Measurements from ENCODE around the gene BANP.
"Not testable (repeated sequence)": the region's sequence is repeated elsewhere in the genome, so short reads cannot be mapped to it uniquely, and the experiment has no call there.

BANP gene

GRCh38 chr16:87950765-87951551 is at the start of gene BANP:
Gene BANP, plus strand, starts transcription at chr16:87951434. Its CDS starts 23,682 bp downstream, at chr16:87975116.
- peak within 1 kb of the TSS; percentile 94 for H3K27ac ChIP-seq (ENCODE audit: low read depth, low read length)
- peaks cover 5% of the 10 kb centered on the region; the same call in 1 of the 2 replicates for H3K4me1 ChIP-seq (ENCODE audit: control insufficient read depth, insufficient read depth, low read length)
- H3K27me3 ChIP-seq (ENCODE audit: control insufficient read depth, insufficient read depth, low read length), result no peaks in the 10 kb centered on the region

GRCh38 chr16:87904963-87905362 is 46.3 kb upstream of the BANP start:
- not testable (repeated sequence) for H3K4me3 ChIP-seq (ENCODE audit: low read depth, low read length); H3K36me3 ChIP-seq (ENCODE audit: control insufficient read depth, insufficient read depth, low read length); H3K27me3 ChIP-seq (ENCODE audit: control insufficient read depth, insufficient read depth, low read length); H3K9me3 ChIP-seq (ENCODE audit: control insufficient read depth, insufficient read depth, low read length); H3K4me1 ChIP-seq (ENCODE audit: control insufficient read depth, insufficient read depth, low read length); H3K27ac ChIP-seq (ENCODE audit: low read depth, low read length); H3K9ac ChIP-seq (ENCODE audit: low read depth, low read length)

More at GRCh38 chr16:87950765-87951551, at the start of gene BANP:
- H3K4me3 ChIP-seq (ENCODE audit: low read depth, low read length), result peak within 1 kb of the TSS; percentile 87
- peaks cover 24% of the 10 kb centered on the region for H3K36me3 ChIP-seq (ENCODE audit: control insufficient read depth, insufficient read depth, low read length)
- peak within 1 kb of the TSS; percentile 97 for H3K9ac ChIP-seq (ENCODE audit: low read depth, low read length)
- no peaks in the 10 kb centered on the region for H3K9me3 ChIP-seq (ENCODE audit: control insufficient read depth, insufficient read depth, low read length)

GRCh38 chr16:87905521-87905920 is 45.7 kb upstream of the BANP start:
- H3K4me1 ChIP-seq (ENCODE audit: control insufficient read depth, insufficient read depth, low read length); H3K9ac ChIP-seq (ENCODE audit: low read depth, low read length); H3K4me3 ChIP-seq (ENCODE audit: low read depth, low read length); H3K27me3 ChIP-seq (ENCODE audit: control insufficient read depth, insufficient read depth, low read length); H3K36me3 ChIP-seq (ENCODE audit: control insufficient read depth, insufficient read depth, low read length); H3K9me3 ChIP-seq (ENCODE audit: control insufficient read depth, insufficient read depth, low read length); H3K27ac ChIP-seq (ENCODE audit: low read depth, low read length): not testable (repeated sequence)

GRCh38 chr16:87908101-87908500 is 43.1 kb upstream of the BANP start:
- H3K9ac ChIP-seq (ENCODE audit: low read depth, low read length); H3K27me3 ChIP-seq (ENCODE audit: control insufficient read depth, insufficient read depth, low read length); H3K27ac ChIP-seq (ENCODE audit: low read depth, low read length); H3K9me3 ChIP-seq (ENCODE audit: control insufficient read depth, insufficient read depth, low read length); H3K4me3 ChIP-seq (ENCODE audit: low read depth, low read length); H3K36me3 ChIP-seq (ENCODE audit: control insufficient read depth, insufficient read depth, low read length); H3K4me1 ChIP-seq (ENCODE audit: control insufficient read depth, insufficient read depth, low read length): not testable (repeated sequence)

GRCh38 chr16:87909203-87909935 is 41.9 kb upstream of the BANP start:
- not testable (repeated sequence) for H3K9ac ChIP-seq (ENCODE audit: low read depth, low read length); H3K27ac ChIP-seq (ENCODE audit: low read depth, low read length); H3K4me3 ChIP-seq (ENCODE audit: low read depth, low read length)

GRCh38 chr16:87911106-87911763 is 40.0 kb upstream of the BANP start:
- not testable (repeated sequence) for H3K27me3 ChIP-seq (ENCODE audit: control insufficient read depth, insufficient read depth, low read length); H3K4me1 ChIP-seq (ENCODE audit: control insufficient read depth, insufficient read depth, low read length); H3K36me3 ChIP-seq (ENCODE audit: control insufficient read depth, insufficient read depth, low read length); H3K9me3 ChIP-seq (ENCODE audit: control insufficient read depth, insufficient read depth, low read length); H3K27ac ChIP-seq (ENCODE audit: low read depth, low read length); H3K4me3 ChIP-seq (ENCODE audit: low read depth, low read length); H3K9ac ChIP-seq (ENCODE audit: low read depth, low read length)

More at GRCh38 chr16:87909203-87909935, 41.9 kb upstream of the BANP start:
- H3K9me3 ChIP-seq (ENCODE audit: control insufficient read depth, insufficient read depth, low read length); H3K4me1 ChIP-seq (ENCODE audit: control insufficient read depth, insufficient read depth, low read length); H3K27me3 ChIP-seq (ENCODE audit: control insufficient read depth, insufficient read depth, low read length); H3K36me3 ChIP-seq (ENCODE audit: control insufficient read depth, insufficient read depth, low read length): not testable (repeated sequence)

- H3K9me3 ChIP-seq (ENCODE audit: control insufficient read depth, insufficient read depth, low read length); H3K36me3 ChIP-seq (ENCODE audit: control insufficient read depth, insufficient read depth, low read length); H3K4me1 ChIP-seq (ENCODE audit: control insufficient read depth, insufficient read depth, low read length); H3K4me3 ChIP-seq (ENCODE audit: low read depth, low read length); H3K9ac ChIP-seq (ENCODE audit: low read depth, low read length); H3K27ac ChIP-seq (ENCODE audit: low read depth, low read length); H3K27me3 ChIP-seq (ENCODE audit: control insufficient read depth, insufficient read depth, low read length): not testable (repeated sequence)
Measured at GRCh38 chr16:87912691-87913090, 38.5 kb upstream of the BANP start.

- H3K27ac ChIP-seq (ENCODE audit: low read depth, low read length); H3K4me1 ChIP-seq (ENCODE audit: control insufficient read depth, insufficient read depth, low read length); H3K36me3 ChIP-seq (ENCODE audit: control insufficient read depth, insufficient read depth, low read length); H3K27me3 ChIP-seq (ENCODE audit: control insufficient read depth, insufficient read depth, low read length); H3K9me3 ChIP-seq (ENCODE audit: control insufficient read depth, insufficient read depth, low read length); H3K9ac ChIP-seq (ENCODE audit: low read depth, low read length); H3K4me3 ChIP-seq (ENCODE audit: low read depth, low read length): not testable (repeated sequence)
Measured at GRCh38 chr16:87914021-87914725, 37.1 kb upstream of the BANP start.

- Histone ChIP-seq H3K4me3 (ENCODE audit: low read depth, low read length) (no peak overlapping the region), H3K9ac (ENCODE audit: low read depth, low read length) (no peak overlapping the region), H3K27me3 (ENCODE audit: control insufficient read depth, insufficient read depth, low read length) (no peaks in the 10 kb centered on the region), H3K36me3 (ENCODE audit: control insufficient read depth, insufficient read depth, low read length) (no peaks in the 10 kb centered on the region), H3K4me1 (ENCODE audit: control insufficient read depth, insufficient read depth, low read length) (no peaks in the 10 kb centered on the region), H3K9me3 (ENCODE audit: control insufficient read depth, insufficient read depth, low read length) (no peaks in the 10 kb centered on the region), H3K27ac (ENCODE audit: low read depth, low read length) (no peak overlapping the region)
Measured at GRCh38 chr16:87914812-87915211, 36.4 kb upstream of the BANP start.

- Histone ChIP-seq H3K27ac (ENCODE audit: low read depth, low read length) (no peak overlapping the region), H3K27me3 (ENCODE audit: control insufficient read depth, insufficient read depth, low read length) (no peaks in the 10 kb centered on the region), H3K4me3 (ENCODE audit: low read depth, low read length) (no peak overlapping the region), H3K4me1 (ENCODE audit: control insufficient read depth, insufficient read depth, low read length) (no peaks in the 10 kb centered on the region), H3K9me3 (ENCODE audit: control insufficient read depth, insufficient read depth, low read length) (no peaks in the 10 kb centered on the region), H3K36me3 (ENCODE audit: control insufficient read depth, insufficient read depth, low read length) (no peaks in the 10 kb centered on the region), H3K9ac (ENCODE audit: low read depth, low read length) (no peak overlapping the region)
Measured at GRCh38 chr16:87917503-87917902, 33.7 kb upstream of the BANP start.
